Measurements from ENCODE around the gene ID1.
"Not testable (repeated sequence)": the region's sequence is repeated elsewhere in the genome, so short reads cannot be mapped to it uniquely, and the experiment has no call there.

Gene ID1

DNA sequence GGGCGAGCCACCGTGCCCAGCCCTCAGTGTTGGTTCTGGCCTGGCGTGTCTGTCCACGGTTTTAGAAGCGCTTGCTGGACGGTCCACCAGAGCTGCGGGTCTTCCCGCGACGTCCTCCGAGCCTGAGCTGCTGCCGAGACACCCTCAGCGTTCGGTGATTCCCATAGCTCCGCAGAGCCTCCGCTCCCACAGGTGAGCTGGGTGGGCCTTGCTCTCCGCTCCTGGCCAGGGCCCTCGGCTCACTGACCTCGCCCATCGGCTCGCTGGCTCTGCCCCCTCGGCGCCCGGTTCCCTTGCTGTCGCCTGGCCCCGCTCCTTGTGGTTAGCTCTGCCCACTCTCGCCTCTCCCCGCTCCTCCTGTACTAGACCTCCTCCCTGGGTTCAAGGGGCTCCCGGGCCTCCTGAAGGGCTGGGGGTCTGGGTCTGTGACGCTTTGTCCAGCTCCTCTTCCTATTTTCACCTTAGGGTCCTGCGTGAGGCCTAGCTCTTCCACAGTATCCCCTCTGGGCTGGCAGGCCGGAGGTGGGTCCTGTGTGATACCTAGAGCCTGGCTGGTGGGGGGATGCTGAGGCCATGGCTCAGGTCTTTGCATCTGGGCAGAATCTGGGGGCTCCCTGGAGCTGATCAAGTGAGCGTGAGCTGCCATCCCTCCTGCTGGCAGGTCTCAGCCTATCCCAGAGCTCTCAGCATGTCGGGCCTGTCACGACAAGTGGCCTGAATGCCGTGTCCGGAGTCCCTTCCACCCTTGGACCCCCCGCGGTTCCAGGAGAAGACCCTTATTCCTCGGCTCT is 27.7 kb downstream of the ID1 start:
- Histone ChIP-seq H3K27me3 (no peaks in the 10 kb centered on the region), H3K9ac (no peak overlapping the region), H3K9me3 (no peaks in the 10 kb centered on the region), H3K36me3 (no peaks in the 10 kb centered on the region), H3K4me1 (no peaks in the 10 kb centered on the region), H4K20me1 (no peaks in the 10 kb centered on the region), H3K4me3 (no peak overlapping the region), H3K4me2 (no peak overlapping the region), H3K27ac (no peak overlapping the region)
- no peak for TF ChIP-seq Cebpa-rat (IDR thresholded peaks at IDR 0.05)

- Histone ChIP-seq H3K4me1 (no peaks in the 10 kb centered on the region), H3K27ac (no peak overlapping the region), H3K4me3 (no peak overlapping the region), H3K9ac (no peak overlapping the region), H4K20me1 (no peaks in the 10 kb centered on the region), H3K9me3 (no peaks in the 10 kb centered on the region), H3K36me3 (no peaks in the 10 kb centered on the region), H3K27me3 (no peaks in the 10 kb centered on the region), H3K4me2 (no peak overlapping the region)
- no peak for TF ChIP-seq Cebpa-rat (IDR thresholded peaks at IDR 0.05)
Observed at GRCh38 chr20:31633339-31633914, 28.3 kb downstream of the ID1 start.

DNA sequence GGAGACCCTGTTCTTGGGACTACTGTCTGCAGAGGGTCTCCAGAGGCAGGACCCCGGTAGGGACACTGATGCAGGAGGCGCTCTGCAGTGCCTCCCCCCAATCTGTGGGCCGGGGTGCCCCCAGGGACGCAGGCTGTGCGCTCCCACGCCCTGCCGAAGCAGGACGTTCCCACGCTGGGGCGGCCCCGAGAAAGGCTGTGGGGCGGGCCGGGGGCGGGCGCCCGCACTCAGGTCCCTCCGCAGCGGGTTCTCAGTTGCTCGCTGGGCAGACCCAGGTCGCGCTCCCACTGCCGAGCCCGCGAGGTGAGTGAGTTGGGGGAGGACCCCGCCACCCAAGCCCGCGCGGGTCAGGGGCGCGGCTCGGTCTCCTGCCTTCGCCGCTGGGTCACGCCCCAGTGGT is 32.6 kb downstream of the ID1 start, which contains the start of gene COX4I2:
Gene COX4I2 (plus strand): TSS at position 253 of the 400 bp plus-strand sequence. CDS start 1,106 bp downstream, outside the sequence.
- H3K4me2 ChIP-seq = no peak within 1 kb of the TSS
- no peaks in the 10 kb centered on the region for H3K27me3 ChIP-seq
- no peak for TF ChIP-seq Cebpa-rat (IDR thresholded peaks at IDR 0.05)
- no peak within 1 kb of the TSS for H3K9ac ChIP-seq
- H3K4me3 ChIP-seq = no peak within 1 kb of the TSS
- H3K9me3 ChIP-seq = no peaks in the 10 kb centered on the region
- no peaks in the 10 kb centered on the region for H4K20me1 ChIP-seq
- H3K36me3 ChIP-seq = no peaks in the 10 kb centered on the region
- H3K4me1 ChIP-seq = peaks cover 2% of the 10 kb centered on the region
- no peak within 1 kb of the TSS for H3K27ac ChIP-seq

- no peak for TF ChIP-seq Cebpa-rat (IDR thresholded peaks at IDR 0.05)
- Histone ChIP-seq H4K20me1 (no peaks in the 10 kb centered on the region), H3K4me3 (no peak overlapping the region), H3K4me2 (no peak overlapping the region), H3K9me3 (no peaks in the 10 kb centered on the region), H3K27me3 (no peaks in the 10 kb centered on the region), H3K4me1 (peaks cover 8% of the 10 kb centered on the region), H3K36me3 (no peaks in the 10 kb centered on the region), H3K27ac (no peak overlapping the region), H3K9ac (no peak overlapping the region)
Observed at GRCh38 chr20:31638317-31638716, 33.2 kb downstream of the ID1 start.

- no peak overlapping the region for H3K4me3 ChIP-seq
- no peaks in the 10 kb centered on the region for H3K36me3 ChIP-seq
- H3K9me3 ChIP-seq = no peaks in the 10 kb centered on the region
- H4K20me1 ChIP-seq = no peaks in the 10 kb centered on the region
- TF ChIP-seq Cebpa-rat (IDR thresholded peaks at IDR 0.05) = no peak
- no peak overlapping the region for H3K4me2 ChIP-seq
- H3K27ac ChIP-seq = no peak overlapping the region
- H3K27me3 ChIP-seq = no peaks in the 10 kb centered on the region
- H3K9ac ChIP-seq = no peak overlapping the region
- peaks cover 10% of the 10 kb centered on the region for H3K4me1 ChIP-seq
Observed at GRCh38 chr20:31638816-31639215, 33.7 kb downstream of the ID1 start.

GRCh38 chr20:31640259-31640658 is 35.2 kb downstream of the ID1 start:
- Histone ChIP-seq H3K4me2 (no peak overlapping the region), H3K9me3 (no peaks in the 10 kb centered on the region), H3K27ac (no peak overlapping the region), H3K4me3 (no peak overlapping the region), H3K27me3 (no peaks in the 10 kb centered on the region), H4K20me1 (no peaks in the 10 kb centered on the region), H3K9ac (no peak overlapping the region), H3K4me1 (peaks cover 10% of the 10 kb centered on the region), H3K36me3 (no peaks in the 10 kb centered on the region)
- TF ChIP-seq Cebpa-rat (IDR thresholded peaks at IDR 0.05) = no peak

GRCh38 chr20:31641391-31641790 is 36.3 kb downstream of the ID1 start:
- Histone ChIP-seq H3K4me3 (no peak overlapping the region), H3K9me3 (no peaks in the 10 kb centered on the region), H3K27me3 (no peaks in the 10 kb centered on the region), H3K4me2 (no peak overlapping the region), H3K9ac (no peak overlapping the region), H4K20me1 (no peaks in the 10 kb centered on the region), H3K4me1 (peaks cover 10% of the 10 kb centered on the region), H3K36me3 (no peaks in the 10 kb centered on the region), H3K27ac (no peak overlapping the region)
- TF ChIP-seq Cebpa-rat (IDR thresholded peaks at IDR 0.05) = no peak

- Histone ChIP-seq H3K4me3 (no peak overlapping the region), H3K27ac (no peak overlapping the region), H3K9ac (no peak overlapping the region; the same call in 1 of the 2 replicates), H3K4me2 (peak overlapping the region; percentile 41), H3K9me3 (no peaks in the 10 kb centered on the region), H4K20me1 (no peaks in the 10 kb centered on the region), H3K4me1 (peaks cover 10% of the 10 kb centered on the region), H3K36me3 (no peaks in the 10 kb centered on the region), H3K27me3 (no peaks in the 10 kb centered on the region)
- TF ChIP-seq Cebpa-rat (IDR thresholded peaks at IDR 0.05) = no peak
Observed at GRCh38 chr20:31642837-31643236, 37.7 kb downstream of the ID1 start.

DNA sequence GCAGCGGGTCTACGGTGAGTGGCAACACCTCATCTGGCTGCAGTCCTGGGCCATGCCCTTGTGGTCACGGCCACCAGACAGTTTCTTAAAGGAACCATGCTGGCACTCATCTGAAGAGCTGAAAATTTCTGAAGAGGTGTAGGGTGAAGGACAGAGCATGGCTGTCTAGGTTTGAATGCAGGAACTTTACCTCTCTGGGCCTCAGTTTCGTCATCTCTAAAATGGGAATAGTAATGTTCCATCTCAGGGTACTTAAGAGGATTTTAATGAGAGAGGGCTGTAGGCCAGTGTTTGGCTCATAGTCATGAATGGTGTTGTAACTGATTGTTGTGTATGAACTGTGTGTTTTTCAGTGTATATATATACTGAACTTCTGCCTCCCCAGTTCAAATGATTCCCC is 38.4 kb downstream of the ID1 start:
- no peak for TF ChIP-seq Cebpa-rat (IDR thresholded peaks at IDR 0.05)
- no peaks in the 10 kb centered on the region for H3K27me3 ChIP-seq
- H3K4me2 ChIP-seq = peak overlapping the region; percentile 41
- H3K27ac ChIP-seq = no peak overlapping the region
- no peak overlapping the region for H3K4me3 ChIP-seq
- no peak overlapping the region for H3K9ac ChIP-seq
- H3K4me1 ChIP-seq = peaks cover 10% of the 10 kb centered on the region
- no peaks in the 10 kb centered on the region for H3K9me3 ChIP-seq
- no peaks in the 10 kb centered on the region for H3K36me3 ChIP-seq
- H4K20me1 ChIP-seq = no peaks in the 10 kb centered on the region

DNA sequence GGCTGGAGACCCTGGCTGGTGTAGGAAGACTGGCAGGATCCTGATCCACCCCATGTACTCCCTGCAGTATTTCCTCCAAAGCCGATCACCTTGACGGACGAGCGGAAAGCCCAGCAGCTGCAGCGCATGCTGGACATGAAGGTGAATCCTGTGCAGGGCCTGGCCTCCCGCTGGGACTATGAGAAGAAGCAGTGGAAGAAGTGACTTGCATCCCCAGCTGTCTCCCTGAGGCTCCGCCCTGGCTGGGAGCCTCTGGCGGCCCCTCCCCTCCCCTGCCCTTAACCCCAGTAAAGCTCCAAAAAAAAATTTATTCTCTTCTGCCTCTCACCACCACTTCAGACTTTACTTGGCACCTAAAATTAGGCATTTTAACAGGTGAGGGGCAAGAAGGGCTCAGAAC is 39.6 kb downstream of the ID1 start:
- no peak overlapping the region for H3K4me2 ChIP-seq
- no peaks in the 10 kb centered on the region for H3K27me3 ChIP-seq
- H4K20me1 ChIP-seq = no peaks in the 10 kb centered on the region
- no peak overlapping the region for H3K27ac ChIP-seq
- no peak overlapping the region for H3K4me3 ChIP-seq
- H3K9ac ChIP-seq = no peak overlapping the region
- no peaks in the 10 kb centered on the region for H3K36me3 ChIP-seq
- TF ChIP-seq Cebpa-rat (IDR thresholded peaks at IDR 0.05) = no peak
- H3K4me1 ChIP-seq = peaks cover 11% of the 10 kb centered on the region
- H3K9me3 ChIP-seq = no peaks in the 10 kb centered on the region

- peaks cover 16% of the 10 kb centered on the region for H3K4me1 ChIP-seq
- not testable (repeated sequence) for H3K4me3 ChIP-seq, H3K36me3 ChIP-seq, H3K9me3 ChIP-seq, H3K27me3 ChIP-seq, H4K20me1 ChIP-seq, H3K4me2 ChIP-seq, H3K27ac ChIP-seq, H3K9ac ChIP-seq
Observed at GRCh38 chr20:31648104-31648503, 43.0 kb downstream of the ID1 start.

Data from BLaER1 (cell line).